ENCODE measurements around the gene SUSD2.
"Not testable (repeated sequence)": the region's sequence is repeated elsewhere in the genome, so short reads cannot be mapped to it uniquely, and the experiment has no call there.

The SUSD2 gene

DNA sequence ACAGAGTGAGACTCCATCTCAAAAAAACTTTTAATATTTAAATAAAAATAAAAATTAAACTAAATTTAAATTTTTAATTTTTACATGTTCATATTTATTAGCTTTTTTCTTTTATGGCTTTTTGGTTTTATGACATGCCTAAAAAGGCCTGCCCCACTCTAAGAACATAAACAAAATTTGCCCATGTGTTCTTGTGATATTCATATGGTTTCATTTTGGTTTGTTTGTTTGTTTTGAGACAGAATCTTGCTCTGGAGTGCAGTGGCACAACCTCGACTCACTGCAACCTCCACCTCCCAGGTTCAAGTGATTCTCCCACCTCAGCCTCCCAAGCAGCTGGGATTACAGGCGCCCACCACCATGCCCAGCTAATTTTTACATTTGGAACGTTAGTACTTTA, 27.7 kb downstream of the SUSD2 start:
- no peak for DNase-seq (ENCODE audit: low read depth in 2 of 2, low spot score in 1 of 2)

GRCh38 chr22:24209687-24210086, 28.4 kb downstream of the SUSD2 start:
- no peak for DNase-seq (ENCODE audit: low read depth in 2 of 2, low spot score in 1 of 2)

DNA sequence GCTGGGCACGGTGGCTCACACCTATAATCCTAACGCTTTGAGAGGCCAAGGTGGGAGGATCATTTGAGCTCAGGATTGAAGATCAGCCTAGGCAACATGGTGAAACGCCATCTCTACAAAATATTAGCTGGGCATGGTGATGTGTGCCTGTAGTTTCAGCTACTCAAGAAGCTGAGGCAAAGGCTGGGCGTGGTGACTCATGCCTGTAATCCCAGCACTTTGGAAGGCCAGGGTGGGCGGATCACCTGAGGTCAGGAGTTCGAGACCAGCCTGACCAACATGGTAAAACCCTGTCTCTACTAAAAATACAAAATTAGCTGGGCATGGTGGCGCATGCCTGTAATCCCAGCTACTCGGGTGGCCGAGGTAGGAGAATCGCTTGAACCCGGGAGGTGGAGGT, 29.1 kb downstream of the SUSD2 start:
- not testable (repeated sequence) for DNase-seq (ENCODE audit: low read depth in 2 of 2, low spot score in 1 of 2)

GRCh38 chr22:24211716-24212115, 30.4 kb downstream of the SUSD2 start:
- not testable (repeated sequence) for DNase-seq (ENCODE audit: low read depth in 2 of 2, low spot score in 1 of 2)

DNA sequence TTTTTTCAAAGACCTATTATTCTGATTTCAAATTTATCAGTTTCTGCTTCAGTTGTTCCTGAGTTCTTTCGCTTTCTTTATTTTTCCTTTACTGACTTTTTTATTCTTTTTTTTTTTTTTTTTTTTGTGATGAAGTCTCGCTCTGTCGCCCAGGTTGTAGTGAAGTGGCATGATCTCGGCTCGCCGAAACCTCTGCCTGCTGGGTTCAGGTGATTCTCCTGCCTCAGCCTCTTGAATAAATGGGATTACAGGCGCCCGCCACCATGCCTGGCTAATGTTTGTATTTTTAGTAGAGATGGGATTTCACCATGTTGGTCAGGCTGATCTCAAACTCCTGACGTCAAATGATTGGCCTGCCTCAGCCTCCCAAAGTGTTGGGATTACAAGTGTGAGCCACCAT, 31.8 kb downstream of the SUSD2 start:
- DNase-seq (ENCODE audit: low read depth in 2 of 2, low spot score in 1 of 2): not testable (repeated sequence)

- no peak for DNase-seq (ENCODE audit: low read depth in 2 of 2, low spot score in 1 of 2)
Observed at GRCh38 chr22:24214467-24215285, 33.4 kb downstream of the SUSD2 start.

GRCh38 chr22:24216541-24217209, 35.4 kb downstream of the SUSD2 start:
- DNase-seq (ENCODE audit: low read depth in 2 of 2, low spot score in 1 of 2): no peak

GRCh38 chr22:24217384-24217783, 36.1 kb downstream of the SUSD2 start:
- DNase-seq (ENCODE audit: low read depth in 2 of 2, low spot score in 1 of 2): no peak

DNA sequence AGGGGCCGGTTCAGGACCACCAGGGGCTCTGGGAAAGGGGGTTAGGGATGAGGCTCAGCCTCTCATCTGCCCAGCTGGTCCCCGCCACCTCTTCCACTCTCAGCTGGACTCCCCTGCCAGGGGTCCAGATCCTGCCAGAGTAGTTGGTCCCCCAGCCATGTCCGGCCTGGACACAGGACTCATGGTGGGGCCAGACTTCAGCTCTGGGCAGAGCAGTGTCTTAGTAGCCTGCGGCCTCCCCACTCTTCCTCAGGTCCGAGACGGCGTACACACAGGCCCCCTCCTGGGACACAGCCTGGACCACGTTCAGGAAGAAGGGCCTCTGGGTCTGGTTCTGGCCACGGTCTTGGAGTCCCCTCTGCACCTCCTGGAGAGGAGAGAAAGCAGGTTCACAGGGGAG, 38.5 kb downstream of the SUSD2 start:
- DNase-seq (ENCODE audit: low read depth in 2 of 2, low spot score in 1 of 2): no peak

GRCh38 chr22:24224468-24224867, 43.2 kb downstream of the SUSD2 start:
- no peak for DNase-seq (ENCODE audit: low read depth in 2 of 2, low spot score in 1 of 2)

DNA sequence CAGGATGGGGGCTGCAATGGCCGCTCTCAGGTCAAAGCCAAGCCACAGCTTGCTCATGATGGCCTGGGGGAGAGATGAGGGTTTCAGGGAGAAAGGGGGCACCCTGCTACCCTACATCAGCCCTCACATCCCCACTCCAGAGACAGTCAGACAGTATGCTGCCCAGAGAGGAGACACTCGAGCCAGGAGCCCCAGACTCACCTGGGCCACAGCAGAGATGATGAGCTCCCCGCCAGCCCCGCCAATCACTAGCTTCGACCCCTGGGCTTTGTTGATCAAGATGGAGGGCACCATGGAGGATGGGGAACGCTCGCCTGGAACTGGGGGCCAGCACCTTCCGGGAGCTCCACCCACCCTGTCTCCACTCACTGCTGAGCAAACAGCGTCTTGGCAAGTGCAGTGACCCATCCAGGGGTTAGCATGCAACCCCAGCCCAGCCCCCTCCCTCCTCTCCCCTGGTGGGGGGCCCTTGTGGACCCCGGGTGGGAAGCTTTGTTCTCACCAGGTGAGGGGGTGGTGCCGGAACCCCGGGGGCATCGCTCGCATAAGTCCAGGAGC, 43.8 kb downstream of the SUSD2 start:
- DNase-seq (ENCODE audit: low read depth in 2 of 2, low spot score in 1 of 2): no peak

DNA sequence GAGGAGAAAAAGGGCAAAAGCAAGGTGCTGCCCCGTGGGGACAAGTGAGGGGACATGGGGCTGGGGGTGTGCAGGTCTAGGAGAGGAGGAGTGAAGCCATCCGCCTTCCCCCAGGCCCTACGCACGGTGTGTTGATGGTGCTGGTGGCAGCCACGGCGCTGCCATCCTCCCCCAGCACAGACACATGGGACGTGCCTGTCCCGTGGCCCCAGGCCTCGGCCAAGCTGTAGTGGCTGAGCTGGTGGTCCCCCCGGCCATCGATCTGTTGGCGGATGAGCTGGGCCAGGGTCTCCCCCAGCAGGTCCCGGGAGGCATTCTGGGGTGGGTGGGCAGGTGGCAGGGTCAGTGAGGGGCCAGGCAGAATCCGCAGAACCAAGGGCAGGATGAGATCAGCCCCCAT, 44.7 kb downstream of the SUSD2 start:
- DNase-seq (ENCODE audit: low read depth in 2 of 2, low spot score in 1 of 2): no peak

- DNase-seq (ENCODE audit: low read depth in 2 of 2, low spot score in 1 of 2): peak; percentile 30 to 36
Observed at GRCh38 chr22:24230911-24231656, 49.8 kb downstream of the SUSD2 start.

DNA sequence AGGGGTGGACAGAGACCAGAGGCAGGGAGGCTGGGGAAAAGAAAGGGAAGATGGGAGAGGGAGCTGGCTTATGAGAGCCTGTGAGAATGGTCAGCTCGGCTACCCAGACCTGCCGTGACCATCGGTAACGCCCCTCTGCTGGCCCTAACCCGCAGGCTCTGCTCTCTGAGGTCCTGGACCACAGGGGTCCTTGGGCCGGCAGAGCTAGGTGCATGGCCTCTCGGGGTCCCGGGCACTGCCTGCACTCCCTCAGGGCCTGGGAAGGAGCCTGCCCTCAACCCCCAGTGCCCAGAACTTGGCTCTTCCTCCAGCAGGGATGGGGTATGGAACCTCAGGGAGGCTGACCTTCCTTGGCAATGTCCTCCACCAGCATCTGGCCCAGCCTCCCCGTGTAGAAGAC, 50.4 kb downstream of the SUSD2 start:
- no peak for DNase-seq (ENCODE audit: low read depth in 2 of 2, low spot score in 1 of 2)

- DNase-seq (ENCODE audit: low read depth in 2 of 2, low spot score in 1 of 2): no peak
Observed at GRCh38 chr22:24232124-24232523, 50.8 kb downstream of the SUSD2 start.

DNA sequence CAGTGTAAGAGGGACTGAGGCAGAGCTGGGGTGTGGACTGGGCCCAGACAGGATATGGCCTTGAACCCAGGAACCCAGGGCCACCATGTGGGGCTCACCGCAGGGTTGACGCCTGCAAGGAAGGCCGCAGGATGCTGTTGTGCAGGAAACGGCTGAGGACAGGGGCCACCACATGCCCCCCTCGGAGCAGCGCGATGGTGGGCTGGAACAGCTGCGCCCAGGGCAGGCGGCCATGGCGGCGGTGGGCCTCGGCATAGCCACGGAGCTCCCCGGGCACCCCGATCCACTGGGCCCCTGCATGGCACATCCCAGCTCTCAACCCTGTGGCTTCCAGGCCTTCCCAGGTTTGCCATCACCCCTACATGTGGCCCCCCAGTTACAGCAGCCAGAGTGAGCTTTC, 51.4 kb downstream of the SUSD2 start:
- DNase-seq (ENCODE audit: low read depth in 2 of 2, low spot score in 1 of 2): no peak

GRCh38 chr22:24233235-24233634, 51.9 kb downstream of the SUSD2 start:
- DNase-seq (ENCODE audit: low read depth in 2 of 2, low spot score in 1 of 2): no peak

DNA sequence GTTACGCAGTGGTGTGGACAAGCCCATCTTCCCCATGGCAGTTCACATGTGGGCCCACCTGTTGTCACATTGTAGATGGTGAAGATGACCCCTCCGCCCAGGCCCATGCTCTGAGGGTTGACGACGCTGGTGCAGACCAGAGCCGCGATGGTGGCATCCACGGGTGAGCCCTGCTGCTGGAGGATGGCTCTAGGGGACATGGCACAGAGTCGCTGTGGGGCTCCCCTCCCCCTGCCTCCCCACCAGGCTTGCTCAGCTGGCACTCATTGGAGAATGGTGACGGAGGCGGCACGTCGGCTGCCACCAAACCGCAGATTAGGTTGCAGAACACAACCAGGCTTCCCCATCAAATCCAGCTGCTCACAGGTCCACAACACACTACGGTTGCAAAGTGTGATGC, 52.5 kb downstream of the SUSD2 start:
- DNase-seq (ENCODE audit: low read depth in 2 of 2, low spot score in 1 of 2): no peak

DNA sequence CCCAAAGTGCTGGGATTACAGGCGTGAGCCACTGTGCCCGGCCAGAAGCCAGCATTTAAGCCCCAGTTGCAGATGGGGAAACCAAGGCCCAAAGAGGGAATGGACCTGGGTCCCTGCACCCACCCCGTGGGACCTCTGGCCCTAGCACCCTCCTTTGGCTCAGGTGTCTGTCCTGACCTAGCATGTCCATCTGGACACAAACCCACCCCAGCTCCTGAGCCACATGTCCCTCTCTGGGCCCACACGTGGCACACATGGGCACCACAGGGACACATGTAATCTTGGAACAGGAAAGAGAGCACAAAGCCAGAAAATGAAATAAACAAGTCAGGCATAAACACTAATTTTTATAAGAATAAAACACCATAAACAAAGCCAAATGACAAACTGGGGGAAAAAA, 54.0 kb downstream of the SUSD2 start:
- no peak for DNase-seq (ENCODE audit: low read depth in 2 of 2, low spot score in 1 of 2)

DNA sequence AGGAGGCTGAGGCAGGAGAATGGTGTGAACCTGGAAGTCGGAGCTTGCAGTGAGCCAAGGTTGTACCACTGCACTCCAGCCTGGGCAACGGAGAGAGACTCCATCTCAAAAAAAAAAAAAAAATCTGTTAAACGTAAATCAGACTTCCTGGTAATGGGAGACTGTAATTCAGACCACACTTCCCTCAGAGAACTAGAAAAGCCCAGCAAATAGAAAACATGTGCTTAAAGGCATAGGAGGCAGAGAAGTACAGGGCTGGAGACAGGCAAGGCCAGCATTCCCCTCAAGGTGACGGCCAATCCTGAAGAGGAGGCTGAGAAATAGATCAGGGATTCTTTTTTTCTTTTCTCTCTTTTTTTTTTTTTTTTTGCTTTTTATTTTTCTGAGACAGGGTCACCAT, 55.4 kb downstream of the SUSD2 start:
- no peak for DNase-seq (ENCODE audit: low read depth in 2 of 2, low spot score in 1 of 2)

GRCh38 chr22:24238101-24238694, 56.9 kb downstream of the SUSD2 start:
- not testable (repeated sequence) for DNase-seq (ENCODE audit: low read depth in 2 of 2, low spot score in 1 of 2)
